ENCODE data around the gene PDCL2.

- TF ChIP-seq CTCF (IDR thresholded peaks at IDR 0.05; ENCODE audit: poor library complexity, severe bottlenecking) (no peak), EP300 (conservative IDR thresholded peaks at IDR 0.05; ENCODE audit: poor library complexity, severe bottlenecking) (no peak), REST (IDR thresholded peaks at IDR 0.05; ENCODE audit: borderline replicate concordance) (no peak)
Measured at GRCh38 chr4:55524844-55525571, 67.0 kb downstream of the PDCL2 start.

All from neural cell (in vitro differentiated cells).